Neural progenitor cell (in vitro differentiated cells): ENCODE data around the gene LSM3. TPM values are rescaled to one million over a fixed set of nuclear protein-coding genes. Genes with fewer than 3 reads are reported as not detected.

Source experiments
- DNase-seq: peaks from one replicate; pipeline ENCODE4 v3.0.0-alpha.2; 2016; ENCODE audit warnings: low spot score
- H2AFZ ChIP-seq: fragments of 200-600 bp; sonication (generic); replicated peaks from 2 replicates; pipeline ENCODE4 v1.6.1; 2016; ENCODE audit warnings: antibody characterized with exemption
- H3F3A ChIP-seq: fragments of 200-600 bp; sonication (generic); 2 replicates; pipeline ENCODE4 v1.6.1; 2016; ENCODE audit warnings: antibody characterized with exemption, low read depth
- H3K27ac ChIP-seq: fragments of 200-600 bp; sonication (generic); 2 replicates; pipeline ENCODE4 v1.5.1; 2016; ENCODE audit warnings: mild to moderate bottlenecking
- H3K27me3 ChIP-seq: fragments of 200-600 bp; sonication (generic); 2 replicates; pipeline ENCODE4 v1.6.1; 2016; ENCODE audit warnings: mild to moderate bottlenecking, moderate library complexity
- H3K36me3 ChIP-seq: fragments of 200-600 bp; sonication (generic); 2 replicates; pipeline ENCODE4 v1.5.1; 2016
- H3K4me1 ChIP-seq: fragments of 200-600 bp; sonication (generic); 2 replicates; pipeline ENCODE4 v1.6.1; 2016; ENCODE audit warnings: mixed run types
- H3K4me2 ChIP-seq: fragments of 200-600 bp; sonication (generic); 2 replicates; pipeline ENCODE4 v1.6.1; 2016
- H3K4me3 ChIP-seq: fragments of 200-600 bp; sonication (generic); 2 replicates; pipeline ENCODE4 v1.5.1; 2016
- H3K79me2 ChIP-seq: fragments of 200-600 bp; sonication (generic); 2 replicates; pipeline ENCODE4 v1.6.1; 2016; ENCODE audit warnings: low read depth
- H3K9ac ChIP-seq: fragments of 200-600 bp; sonication (generic); 2 replicates; pipeline ENCODE4 v1.6.1; 2016
- H3K9me3 ChIP-seq: fragments of 200-600 bp; sonication (generic); 2 replicates; pipeline ENCODE4 v1.5.1; 2016; ENCODE audit warnings: low read depth
- H4K20me1 ChIP-seq: fragments of 200-600 bp; sonication (generic); 2 replicates; pipeline ENCODE4 v1.6.1; 2016; ENCODE audit warnings: low read depth
- H3K27ac Mint-ChIP-seq: 3 replicates; pipeline ENCODE4 v1.8.0; 2021; ENCODE audit warnings: mixed read lengths
- H3K27me3 Mint-ChIP-seq: 2 replicates; pipeline ENCODE4 v1.8.0; 2022; ENCODE audit warnings: low read depth, mild to moderate bottlenecking, inconsistent platforms, moderate library complexity, mixed read lengths; ENCODE audit not compliant: insufficient read depth
- H3K36me3 Mint-ChIP-seq: 3 replicates; pipeline ENCODE4 v1.8.0; 2021; ENCODE audit warnings: mixed read lengths
- H3K4me1 Mint-ChIP-seq: 3 replicates; pipeline ENCODE4 v1.8.0; 2021; ENCODE audit warnings: mixed read lengths
- H3K4me3 Mint-ChIP-seq: 3 replicates; pipeline ENCODE4 v1.8.0; 2021; ENCODE audit warnings: mild to moderate bottlenecking, moderate library complexity, mixed read lengths
- H3K9me3 Mint-ChIP-seq: 3 replicates; pipeline ENCODE4 v1.8.0; 2020; ENCODE audit warnings: mixed read lengths
- EZH2 ChIP-seq: fragments of 200-600 bp; sonication (generic); IDR thresholded peaks from 2 replicates; pipeline ENCODE4 v1.6.1; 2017; ENCODE audit warnings: antibody characterized with exemption, mild to moderate bottlenecking, moderate library complexity
- EZH2phosphoT487 ChIP-seq: fragments of 200-600 bp; sonication (generic); IDR thresholded peaks from 2 replicates; pipeline ENCODE4 v1.6.1; 2017; ENCODE audit warnings: antibody characterized with exemption
- total RNA-seq: library from RNA; depleted of rRNA; stranded (reverse); fragments of >200 nt; gene quantifications from 2 replicates; pipeline ENCODE4 v1.2.3, GENCODE V29; 2015; ENCODE audit warnings: low replicate concordance
- TF ChIP-seq, protein P1 (sequence below): fragments of 200-600 bp; sonication (generic); IDR thresholded peaks from 2 replicates; pipeline ENCODE4 v1.5.1; 2017; ENCODE audit warnings: antibody characterized with exemption, mild to moderate bottlenecking

Gene LSM3
- total RNA-seq, 1 donor from 2014 or later: 36.2 TPM

DNA sequence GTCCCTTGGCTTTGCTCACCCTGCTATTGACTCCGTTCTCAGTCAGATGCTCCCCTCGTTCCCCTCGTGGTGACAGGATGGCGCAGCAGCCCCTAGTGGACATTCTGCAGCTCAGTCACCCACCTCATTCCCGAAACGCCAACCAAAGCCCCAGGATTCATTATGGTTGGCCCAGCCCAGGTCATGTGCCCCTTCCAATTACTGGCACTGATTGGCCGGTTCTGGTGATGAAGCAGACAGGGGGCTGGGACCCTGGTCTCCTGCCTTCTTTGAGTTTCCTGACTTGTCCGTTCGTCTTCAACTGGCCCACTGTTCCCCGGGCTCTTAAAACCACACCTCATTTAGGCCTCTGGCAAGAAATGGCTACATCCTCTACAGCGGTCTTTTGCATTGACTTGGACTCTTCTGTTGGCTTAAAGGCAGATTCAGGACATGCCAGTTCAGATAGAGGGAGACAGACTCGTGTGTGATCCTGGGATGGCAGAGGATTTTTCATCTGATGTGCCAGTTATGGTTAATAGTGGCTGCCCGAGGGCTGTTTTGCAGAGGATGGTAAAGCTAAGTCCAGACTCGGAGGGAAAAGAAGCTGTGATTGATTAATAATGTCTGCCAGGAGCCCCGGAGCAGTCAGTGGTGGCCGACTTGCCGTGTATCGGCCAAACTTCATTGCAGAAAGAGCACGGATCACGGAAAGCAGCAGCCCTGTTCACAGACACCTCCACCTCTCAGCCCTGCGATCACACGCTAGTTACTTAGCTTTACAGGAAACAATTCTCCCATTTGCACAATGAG lies 37.8 kb downstream of the LSM3 start:
- peak overlapping the region; percentile 22 for H2AFZ ChIP-seq
- Mint-ChIP-seq H3K36me3 (peaks cover 1% of the 10 kb centered on the region), H3K9me3 (peaks cover 6% of the 10 kb centered on the region), H3K4me1 (peaks cover 8% of the 10 kb centered on the region), H3K27ac (peak overlapping the region; percentile 28), H3K27me3 (peaks cover 2% of the 10 kb centered on the region), H3K4me3 (peak overlapping the region; percentile 41)
- no peaks in the 10 kb centered on the region for H3K36me3 ChIP-seq
- no peak overlapping the region for H3K9ac ChIP-seq
- no peaks in the 10 kb centered on the region for H3K79me2 ChIP-seq
- H3K27ac ChIP-seq: no peak overlapping the region
- H4K20me1 ChIP-seq: no peaks in the 10 kb centered on the region
- peaks cover 8% of the 10 kb centered on the region for H3K9me3 ChIP-seq
- no peaks in the 10 kb centered on the region for H3F3A ChIP-seq
- no peaks in the 10 kb centered on the region for H3K4me1 ChIP-seq
- peak overlapping the region; percentile 10 for H3K4me2 ChIP-seq
- peak overlapping the region; percentile 2 for H3K4me3 ChIP-seq
- TF ChIP-seq, protein P1, sequence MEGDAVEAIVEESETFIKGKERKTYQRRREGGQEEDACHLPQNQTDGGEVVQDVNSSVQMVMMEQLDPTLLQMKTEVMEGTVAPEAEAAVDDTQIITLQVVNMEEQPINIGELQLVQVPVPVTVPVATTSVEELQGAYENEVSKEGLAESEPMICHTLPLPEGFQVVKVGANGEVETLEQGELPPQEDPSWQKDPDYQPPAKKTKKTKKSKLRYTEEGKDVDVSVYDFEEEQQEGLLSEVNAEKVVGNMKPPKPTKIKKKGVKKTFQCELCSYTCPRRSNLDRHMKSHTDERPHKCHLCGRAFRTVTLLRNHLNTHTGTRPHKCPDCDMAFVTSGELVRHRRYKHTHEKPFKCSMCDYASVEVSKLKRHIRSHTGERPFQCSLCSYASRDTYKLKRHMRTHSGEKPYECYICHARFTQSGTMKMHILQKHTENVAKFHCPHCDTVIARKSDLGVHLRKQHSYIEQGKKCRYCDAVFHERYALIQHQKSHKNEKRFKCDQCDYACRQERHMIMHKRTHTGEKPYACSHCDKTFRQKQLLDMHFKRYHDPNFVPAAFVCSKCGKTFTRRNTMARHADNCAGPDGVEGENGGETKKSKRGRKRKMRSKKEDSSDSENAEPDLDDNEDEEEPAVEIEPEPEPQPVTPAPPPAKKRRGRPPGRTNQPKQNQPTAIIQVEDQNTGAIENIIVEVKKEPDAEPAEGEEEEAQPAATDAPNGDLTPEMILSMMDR: peak; percentile 62
- no peak for TF ChIP-seq EZH2phosphoT487
- DNase-seq: peak; percentile 76
- no peaks in the 10 kb centered on the region for H3K27me3 ChIP-seq

DNA sequence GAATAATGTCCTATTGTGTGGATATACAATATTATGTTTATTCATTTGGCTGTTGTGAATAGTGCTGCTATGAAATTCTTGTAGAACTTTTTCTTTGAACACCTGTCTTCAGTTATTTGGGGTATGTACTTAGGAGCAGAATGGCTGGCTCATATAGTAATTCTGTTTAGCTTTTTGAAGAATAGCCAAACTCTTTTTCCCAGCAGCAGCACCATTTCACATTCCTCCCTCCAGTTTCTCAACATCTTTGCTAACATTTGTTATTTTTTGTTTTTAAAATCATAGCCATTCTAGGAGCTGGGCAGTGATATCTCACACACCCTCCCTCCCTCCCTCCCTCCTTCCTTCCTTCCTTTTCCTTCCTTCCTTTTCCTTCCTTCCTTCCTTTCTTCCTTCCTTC lies 39.7 kb downstream of the LSM3 start:
- Histone ChIP-seq H3K4me1 (no peaks in the 10 kb centered on the region), H3K27ac (no peak overlapping the region), H3K36me3 (no peaks in the 10 kb centered on the region), H3K79me2 (no peaks in the 10 kb centered on the region), H3F3A (no peaks in the 10 kb centered on the region), H2AFZ (no peak overlapping the region), H3K4me2 (no peak overlapping the region), H3K9me3 (peaks cover 8% of the 10 kb centered on the region), H3K9ac (no peak overlapping the region), H3K27me3 (no peaks in the 10 kb centered on the region), H4K20me1 (no peaks in the 10 kb centered on the region), H3K4me3 (no peak overlapping the region)
- H3K4me1 Mint-ChIP-seq: no peaks in the 10 kb centered on the region
- peaks cover 12% of the 10 kb centered on the region for H3K9me3 Mint-ChIP-seq
- H3K36me3 Mint-ChIP-seq: peaks cover 1% of the 10 kb centered on the region
- TF ChIP-seq, protein P1: no peak
- TF ChIP-seq EZH2phosphoT487 (no peak), EZH2 (no peak)
- H3K4me3 Mint-ChIP-seq: no peak overlapping the region
- DNase-seq: no peak
- peaks cover 2% of the 10 kb centered on the region for H3K27me3 Mint-ChIP-seq
- no peak overlapping the region for H3K27ac Mint-ChIP-seq

DNA sequence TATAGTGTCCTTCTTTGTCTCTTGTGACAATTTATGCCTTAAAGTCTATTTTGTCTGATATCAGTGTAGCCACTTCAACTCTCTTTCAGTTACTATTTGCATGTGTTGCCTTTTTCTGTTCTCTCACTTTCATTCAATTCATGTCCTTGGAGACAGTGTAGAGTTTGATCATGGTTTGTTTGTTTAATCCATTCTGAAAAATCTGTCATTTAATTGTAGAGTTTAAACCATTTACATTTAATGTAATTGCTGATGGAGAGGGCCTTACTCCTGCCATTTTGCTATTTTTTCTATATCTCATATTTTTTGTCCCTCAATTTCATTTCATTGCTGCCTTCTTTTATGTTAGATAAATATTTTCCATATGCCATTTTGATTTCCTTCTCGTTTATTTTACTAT lies 42.3 kb downstream of the LSM3 start:
- Histone ChIP-seq H3K9ac (no peak overlapping the region), H3K79me2 (no peaks in the 10 kb centered on the region), H2AFZ (no peak overlapping the region), H3K36me3 (no peaks in the 10 kb centered on the region), H3K9me3 (peaks cover 8% of the 10 kb centered on the region), H4K20me1 (no peaks in the 10 kb centered on the region), H3K4me1 (no peaks in the 10 kb centered on the region), H3F3A (no peaks in the 10 kb centered on the region), H3K4me2 (no peak overlapping the region), H3K27me3 (no peaks in the 10 kb centered on the region), H3K4me3 (no peak overlapping the region), H3K27ac (no peak overlapping the region)
- Mint-ChIP-seq H3K36me3 (peaks cover 1% of the 10 kb centered on the region), H3K9me3 (peaks cover 12% of the 10 kb centered on the region), H3K4me3 (no peak overlapping the region), H3K27me3 (peaks cover 2% of the 10 kb centered on the region), H3K27ac (no peak overlapping the region), H3K4me1 (peaks cover 8% of the 10 kb centered on the region)
- DNase-seq: no peak
- TF ChIP-seq EZH2phosphoT487 (no peak), EZH2 (no peak)
- TF ChIP-seq, protein P1: no peak
